Astrocyte (in vitro differentiated cells and primary cell): ENCODE measurements around the gene MRPL27.

ENCODE experiments used
- CTCF ChIP-seq: IDR thresholded peaks from 2 replicates; pipeline ENCODE4 v1.5.1; 2011; ENCODE audit warnings: low read depth, mild to moderate bottlenecking, inconsistent platforms, low read length, moderate library complexity; ENCODE audit not compliant: insufficient read depth
- EZH2 ChIP-seq: IDR thresholded peaks from 2 replicates; pipeline ENCODE4 v1.6.1; 2012; ENCODE audit warnings: mild to moderate bottlenecking, low read length, inconsistent platforms; ENCODE audit not compliant: insufficient read depth

- TF ChIP-seq CTCF: no peak
- TF ChIP-seq EZH2: no peak
These were observed 39.3 kb upstream of the MRPL27 start for GRCh38 chr17:50412188-50412732.
